Vagina (tissue), 2 donors: ENCODE data around the gene BCKDK. TPM values are rescaled to one million over a fixed set of nuclear protein-coding genes. Genes with fewer than 3 reads are reported as not detected.

Source experiments
- DNase-seq, 2 donors: peaks; one replicate each; pipeline ENCODE4 v3.0.0-alpha.2; 2017; ENCODE audit errors: extremely low spot score in 2 of 2
- H3K27ac ChIP-seq: fragments of 200-600 bp; sonication (generic); one replicate; pipeline ENCODE4 v1.5.1; 2019
- H3K27me3 ChIP-seq: fragments of 200-600 bp; sonication (generic); one replicate; pipeline ENCODE4 v1.5.1; 2019
- H3K36me3 ChIP-seq, 2 donors: fragments of 200-600 bp; sonication (generic); one replicate each; pipeline ENCODE4 v1.5.1; 2017 to 2019
- H3K4me1 ChIP-seq: fragments of 200-600 bp; sonication (generic); one replicate; pipeline ENCODE4 v1.5.1; 2019
- H3K4me3 ChIP-seq, 2 donors: fragments of 200-600 bp; sonication (generic); 1 replicate in 1 of 2; 2 replicates in 1 of 2; pipeline ENCODE4 v1.5.1; 2016 to 2019
- H3K9me3 ChIP-seq: fragments of 200-600 bp; sonication (generic); one replicate; pipeline ENCODE4 v1.5.1; 2019
- CTCF ChIP-seq, 3 experiments: fragments of 450-650 bp in 2 of 3; fragments of 200-600 bp in 1 of 3; sonication (generic) in 1 of 3; IDR thresholded peaks; one replicate each; pipeline ENCODE4 v1.5.1; 2017 to 2019; ENCODE audit warnings: antibody characterized with exemption in 3 of 3, mild to moderate bottlenecking in 2 of 3, moderate library complexity in 2 of 3
- POLR2A ChIP-seq, 2 donors: fragments of 450-650 bp; IDR thresholded peaks; one replicate each; pipeline ENCODE4 v1.6.1; 2017; ENCODE audit warnings: antibody characterized with exemption in 2 of 2, mild to moderate bottlenecking in 2 of 2, moderate library complexity in 2 of 2
- POLR2AphosphoS5 ChIP-seq, 2 donors: sonication (generic); formaldehyde crosslinking; IDR thresholded peaks; one replicate each; pipeline ENCODE4 v1.9.0; 2017; ENCODE audit warnings: antibody characterized with exemption in 2 of 2, mild to moderate bottlenecking in 2 of 2, low read depth in 1 of 2; ENCODE audit not compliant: insufficient read depth in 1 of 2
- intact Hi-C: fragments of 100-400 bp; cut with DNase I; formaldehyde crosslinking; loops from one replicate; pipeline ENCODE4 v1.15.1; 2023
- total RNA-seq: library from RNA; depleted of rRNA; stranded (reverse); fragments of >200 nt; gene quantifications from one replicate; pipeline ENCODE4 v1.2.3, GENCODE V29; 2016

The BCKDK gene
- total RNA-seq, 1 donor from 2014 or later: 48.9 TPM

DNA sequence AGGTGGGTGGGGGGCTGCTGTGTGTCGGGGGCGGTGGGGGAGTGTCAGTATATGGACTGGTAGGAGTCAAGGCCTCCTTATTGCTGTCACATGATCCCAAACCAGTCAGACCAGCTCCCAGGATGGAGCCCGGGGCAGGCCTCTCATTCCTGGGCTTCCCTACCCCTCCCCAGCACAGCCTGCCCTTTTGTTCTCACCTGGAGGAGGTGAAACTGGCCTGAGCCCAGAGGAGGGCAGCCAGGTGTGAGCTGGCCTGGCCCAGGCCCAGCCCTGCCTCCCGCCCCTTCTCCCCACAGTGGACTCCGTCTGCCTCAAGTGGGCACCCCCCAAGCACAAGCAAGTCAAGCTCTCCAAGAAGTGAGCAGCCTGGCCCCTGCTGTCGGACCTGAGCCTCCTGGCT, 22.7 kb downstream of the BCKDK start:
- H3K27me3 ChIP-seq: no peaks in the 10 kb centered on the region
- no peaks in the 10 kb centered on the region for H3K9me3 ChIP-seq
- TF ChIP-seq CTCF (IDR thresholded peaks at IDR 0.05): no peak
- TF ChIP-seq POLR2A (IDR thresholded peaks at IDR 0.05): no peak
- peak in 1 of 2 donors; percentile 39 for TF ChIP-seq POLR2AphosphoS5 (IDR thresholded peaks at IDR 0.05; ENCODE audit: insufficient read depth in 1 of 2, low read depth in 1 of 2)
- peaks cover 0 to 37% of the 10 kb centered on the region in 2 donors for H3K36me3 ChIP-seq
- H3K4me1 ChIP-seq: peaks cover 43% of the 10 kb centered on the region
- H3K4me3 ChIP-seq: no peak overlapping the region
- DNase-seq: no peak
- peak overlapping the region; percentile 72 for H3K27ac ChIP-seq
- intact Hi-C loops: no loop called here

DNA sequence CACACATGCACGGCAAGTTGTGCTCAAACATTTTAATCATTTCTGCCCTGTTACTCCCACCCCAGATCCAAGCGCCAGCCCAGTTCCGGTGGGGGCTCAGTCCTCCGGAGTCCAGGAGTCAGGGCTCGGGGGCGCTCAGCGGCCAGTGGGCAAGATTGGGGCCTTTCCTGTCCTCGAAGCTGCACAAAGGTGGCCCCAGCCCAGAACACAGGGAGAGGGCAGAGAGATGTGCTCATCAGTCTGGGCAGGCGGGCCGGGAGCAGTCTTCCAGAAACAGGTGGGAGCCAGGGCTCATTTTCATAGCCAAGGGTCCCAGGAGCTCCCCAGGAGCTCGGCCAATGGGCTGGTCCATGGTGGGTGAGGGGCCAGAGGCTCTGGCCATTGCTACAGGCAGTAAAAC, 23.2 kb downstream of the BCKDK start:
- no peak for TF ChIP-seq POLR2A (IDR thresholded peaks at IDR 0.05)
- peak in 1 of 2 donors; percentile 1 for TF ChIP-seq POLR2AphosphoS5 (IDR thresholded peaks at IDR 0.05; ENCODE audit: insufficient read depth in 1 of 2, low read depth in 1 of 2)
- Histone ChIP-seq H3K27me3 (no peaks in the 10 kb centered on the region), H3K27ac (peak overlapping the region; percentile 72), H3K36me3 (peaks cover 0 to 37% of the 10 kb centered on the region in 2 donors), H3K4me3 (no peak overlapping the region), H3K4me1 (peaks cover 45% of the 10 kb centered on the region), H3K9me3 (no peaks in the 10 kb centered on the region)
- DNase-seq: no peak
- intact Hi-C loops: no loop called here

DNA sequence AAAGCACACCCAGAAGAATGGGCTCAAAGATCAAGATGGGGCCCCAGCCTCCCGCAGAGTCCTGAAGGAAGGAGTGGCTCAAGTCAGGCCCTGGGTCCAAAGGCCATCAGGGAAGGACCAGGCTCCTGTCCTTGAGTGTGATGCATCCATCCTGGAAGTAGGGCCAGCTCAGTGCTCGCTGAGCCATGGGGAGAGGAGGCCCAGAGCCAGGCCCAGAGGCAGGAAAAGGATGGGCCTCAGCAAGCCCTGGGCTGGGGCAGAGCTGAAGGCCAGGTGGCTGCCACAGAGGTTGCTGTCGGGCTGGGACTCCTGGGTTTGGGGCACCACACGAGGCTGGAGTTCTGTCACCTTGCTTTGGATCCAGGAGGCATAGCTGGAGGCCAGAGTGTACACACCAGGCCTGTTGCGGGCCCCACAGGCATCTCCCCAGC, 23.7 kb downstream of the BCKDK start:
- peak overlapping the region; percentile 72 for H3K27ac ChIP-seq
- H3K4me1 ChIP-seq: peaks cover 45% of the 10 kb centered on the region

DNA sequence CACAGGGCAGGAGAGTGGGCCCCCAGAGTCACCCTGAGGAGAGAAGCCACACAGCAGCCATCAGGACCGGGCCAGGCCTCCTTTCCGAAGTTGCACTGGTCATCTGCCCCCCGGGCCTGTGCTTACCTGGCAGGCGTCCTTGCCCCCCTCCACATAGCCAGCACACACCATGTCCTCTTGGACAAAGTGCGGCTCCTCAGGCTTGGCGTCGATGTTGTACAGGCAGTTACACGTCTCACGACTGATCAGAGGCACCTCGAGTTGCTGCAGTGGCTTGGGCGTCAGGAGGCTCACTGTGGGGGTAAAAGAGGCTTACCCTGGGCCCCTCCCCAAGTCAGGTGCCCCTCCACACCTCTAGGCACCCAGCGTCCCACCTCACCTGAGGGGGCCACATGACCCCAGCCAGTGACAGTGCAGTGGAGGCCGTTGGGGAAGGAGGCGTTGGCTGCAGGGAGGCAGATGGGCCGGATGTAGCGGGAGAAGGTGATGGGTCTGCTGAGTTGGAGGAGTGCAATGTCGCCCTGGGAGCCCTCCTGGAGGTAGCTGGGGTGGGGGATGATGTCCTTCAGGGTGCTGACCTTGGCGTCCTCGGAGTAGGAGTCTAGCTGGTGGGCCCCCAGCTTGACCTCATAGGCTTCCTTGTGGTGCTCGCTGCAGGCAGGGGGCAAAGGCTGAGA, 24.3 kb downstream of the BCKDK start:
- Histone ChIP-seq H3K27ac (peak overlapping the region; percentile 72), H3K27me3 (no peaks in the 10 kb centered on the region), H3K4me3 (no peak overlapping the region), H3K36me3 (peaks cover 0 to 31% of the 10 kb centered on the region in 2 donors), H3K9me3 (no peaks in the 10 kb centered on the region), H3K4me1 (peaks cover 45% of the 10 kb centered on the region)
- intact Hi-C loops: no loop called here
- no peak for DNase-seq
- TF ChIP-seq POLR2A (IDR thresholded peaks at IDR 0.05) (no peak), CTCF (IDR thresholded peaks at IDR 0.05) (no peak), POLR2AphosphoS5 (IDR thresholded peaks at IDR 0.05; ENCODE audit: insufficient read depth in 1 of 2, low read depth in 1 of 2) (peak in 1 of 2 donors; percentile 17)

More for the DNA sequence above, 23.7 kb downstream of the BCKDK start:
- TF ChIP-seq POLR2AphosphoS5 (IDR thresholded peaks at IDR 0.05; ENCODE audit: insufficient read depth in 1 of 2, low read depth in 1 of 2): no peak
- no peak for TF ChIP-seq POLR2A (IDR thresholded peaks at IDR 0.05)
- no peak for TF ChIP-seq CTCF (IDR thresholded peaks at IDR 0.05)
- no peaks in the 10 kb centered on the region for H3K27me3 ChIP-seq
- no peak overlapping the region for H3K4me3 ChIP-seq
- intact Hi-C loops: no loop called here
- no peaks in the 10 kb centered on the region for H3K9me3 ChIP-seq
- no peak for DNase-seq
- peaks cover 0 to 37% of the 10 kb centered on the region in 2 donors for H3K36me3 ChIP-seq

DNA sequence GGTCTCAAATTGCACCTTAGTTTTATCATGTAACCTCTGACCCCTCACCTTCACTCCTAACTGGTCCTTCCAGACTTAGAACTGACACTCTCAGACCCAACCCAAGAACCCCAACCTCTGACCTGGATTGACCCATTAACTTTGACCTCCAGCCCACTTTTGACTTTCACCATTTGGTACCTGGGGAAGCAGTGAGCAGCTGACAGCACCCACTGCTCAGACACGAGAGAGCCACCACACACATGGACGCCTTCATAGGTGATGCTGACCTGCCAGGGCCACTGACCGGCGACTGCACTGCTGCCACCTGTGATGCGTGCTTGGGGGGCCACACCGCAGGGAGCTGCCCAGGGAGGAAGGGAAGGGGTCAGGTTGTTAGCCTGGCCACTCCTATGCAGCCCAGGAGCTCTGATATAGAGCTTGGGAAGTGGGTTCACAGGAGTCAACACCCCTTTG, 24.9 kb downstream of the BCKDK start:
- Histone ChIP-seq H3K27me3 (no peaks in the 10 kb centered on the region), H3K27ac (no peak overlapping the region), H3K4me1 (peaks cover 40% of the 10 kb centered on the region), H3K9me3 (no peaks in the 10 kb centered on the region), H3K4me3 (peak overlapping the region in 1 of 2 donors; percentile 48), H3K36me3 (peaks cover 0 to 27% of the 10 kb centered on the region in 2 donors)
- intact Hi-C loops: no loop called here
- no peak for DNase-seq
- TF ChIP-seq POLR2AphosphoS5 (IDR thresholded peaks at IDR 0.05; ENCODE audit: insufficient read depth in 1 of 2, low read depth in 1 of 2): no peak
- no peak for TF ChIP-seq CTCF (IDR thresholded peaks at IDR 0.05)
- TF ChIP-seq POLR2A (IDR thresholded peaks at IDR 0.05): no peak
